K562 (cell line): Measurements from ENCODE around the gene PHB1. TPM values are rescaled to one million over a fixed set of nuclear protein-coding genes. Genes with fewer than 3 reads are reported as not detected.

Experiments
- ATAC-seq: fragments of 200-7000 bp; cut with Tn5 transposase; 3 replicates; pipeline ENCODE4 v1.9.1; 2020; ENCODE audit warnings: moderate library complexity
- BruUV-seq: library from RNA; stranded (reverse); fragments of 400-500 nt; replicated peaks from 2 replicates; lab custom pipeline; 2021; lab: Mats Ljungman, UMichigan
- CTCF ChIA-PET: fragments of 300-600 bp; formaldehyde crosslinking; extraction: SDS; loops from one replicate; lab custom pipeline; 2021; ENCODE audit warnings: low intra/inter-chr PET ratio; lab: Yijun Ruan, JAX
- POLR2A ChIA-PET: fragments of 300-600, 350-650 bp; sonication (Branson Sonifier 250); formaldehyde crosslinking; extraction: SDS; loops from one replicate; lab custom pipeline; 2021; ENCODE audit warnings: antibody characterized with exemption, inconsistent platforms; lab: Yijun Ruan, JAX
- DNase-seq, 4 experiments: peaks; one replicate each; pipeline versions ENCODE4 v3.0.0 to v3.0.0-alpha.2; 2011 to 2018; ENCODE audit warnings: low spot score in 3 of 4, mixed read lengths in 3 of 4; ENCODE audit errors: extremely low read depth in 1 of 4
- FAIRE-seq: peaks from 2 replicates; lab custom pipeline; 2011; peaks lifted over from hg19 to GRCh38; lab: Jason Lieb, UNC
- H2AFZ ChIP-seq: 2 replicates; pipeline ENCODE4 v1.6.0; 2011; ENCODE audit warnings: low read depth, low read length, control low read depth, inconsistent platforms
- H3K27ac ChIP-seq: fragments of 200-600 bp; 3 replicates; pipeline ENCODE4 v1.8.0; 2011; ENCODE audit warnings: low read depth, mild to moderate bottlenecking, control low read depth, inconsistent platforms, low read length, moderate library complexity, mixed read lengths; ENCODE audit errors: extremely low read depth
- H3K27me3 ChIP-seq, 2 experiments: fragments of 300-600 bp in 1 of 2; 2 replicates in 1 of 2; 3 replicates in 1 of 2; pipeline versions ENCODE4 v1.6.0 to v1.8.0; 2011; ENCODE audit warnings: inconsistent platforms in 2 of 2, low read length in 2 of 2, mild to moderate bottlenecking in 1 of 2, mixed read lengths in 1 of 2, moderate library complexity in 1 of 2; ENCODE audit not compliant: control insufficient read depth in 2 of 2, insufficient read depth in 2 of 2
- H3K36me3 ChIP-seq: fragments of 300-600 bp; 3 replicates; pipeline ENCODE4 v1.8.0; 2011; ENCODE audit warnings: mild to moderate bottlenecking, low read length, inconsistent platforms; ENCODE audit not compliant: control insufficient read depth, insufficient read depth
- H3K4me1 ChIP-seq, 2 experiments: fragments of 200-600 bp in 1 of 2; replicated peaks in 1 of 2; 2 replicates in 1 of 2; 3 replicates in 1 of 2; pipeline versions ENCODE4 v1.5.1 to v1.8.0; 2011; ENCODE audit warnings: inconsistent platforms in 2 of 2, low read length in 2 of 2, mild to moderate bottlenecking in 1 of 2, mixed read lengths in 1 of 2, moderate library complexity in 1 of 2; ENCODE audit not compliant: control insufficient read depth in 2 of 2, insufficient read depth in 2 of 2
- H3K4me2 ChIP-seq: 2 replicates; pipeline ENCODE4 v1.6.1; 2011; ENCODE audit warnings: low read length, control low read depth, inconsistent platforms, mixed read lengths; ENCODE audit not compliant: insufficient read depth
- H3K4me3 ChIP-seq: fragments of 200-600 bp; sonication (generic), shearing (Covaris generic); 2 replicates; pipeline ENCODE4 v1.5.1; 2016; ENCODE audit warnings: control low read depth, inconsistent platforms
- H3K79me2 ChIP-seq: fragments of 200-600 bp; 3 replicates; pipeline ENCODE4 v1.8.0; 2011; ENCODE audit warnings: low read length, inconsistent platforms; ENCODE audit not compliant: control insufficient read depth, insufficient read depth
- H3K9ac ChIP-seq, 2 experiments: 2 replicates each; pipeline versions ENCODE4 v1.6.0 to v1.6.1; 2011; ENCODE audit warnings: low read depth in 2 of 2, low read length in 2 of 2, control low read depth in 1 of 2, inconsistent platforms in 1 of 2, mild to moderate bottlenecking in 1 of 2, mixed read lengths in 1 of 2; ENCODE audit not compliant: insufficient read depth in 1 of 2
- H3K9me1 ChIP-seq: one replicate; pipeline ENCODE4 v1.6.0; 2011; ENCODE audit warnings: inconsistent platforms, mild to moderate bottlenecking, low read length, moderate library complexity; ENCODE audit not compliant: control insufficient read depth, insufficient read depth
- H3K9me3 ChIP-seq: replicated peaks from 2 replicates; pipeline ENCODE4 v1.5.1; 2011; ENCODE audit warnings: low read depth, low read length, inconsistent platforms; ENCODE audit not compliant: control insufficient read depth, insufficient read depth
- H4K20me1 ChIP-seq: replicated peaks from 2 replicates; pipeline ENCODE4 v1.6.1; 2011; ENCODE audit warnings: low read length, inconsistent platforms, mixed read lengths; ENCODE audit not compliant: control insufficient read depth, insufficient read depth
- ARID1B ChIP-seq: fragments of 450-650 bp; IDR thresholded peaks from 2 replicates; pipeline ENCODE4 v1.6.1; 2016; ENCODE audit warnings: antibody characterized with exemption, mild to moderate bottlenecking, inconsistent platforms
- CBX3 ChIP-seq, 2 experiments: IDR thresholded peaks; 1 replicate in 1 of 2; 2 replicates in 1 of 2; pipeline ENCODE4 v1.6.1; 2012; ENCODE audit warnings: inconsistent platforms in 2 of 2, low read length in 2 of 2, borderline replicate concordance in 1 of 2, control low read depth in 1 of 2
- CCNT2 ChIP-seq: IDR thresholded peaks from 2 replicates; pipeline ENCODE4 v1.6.1; 2011; ENCODE audit warnings: borderline replicate concordance, low read depth, mild to moderate bottlenecking, moderate library complexity, mixed read lengths, low read length; ENCODE audit not compliant: insufficient read length; ENCODE audit errors: extremely low read depth
- EGR1 ChIP-seq: fragments of 450-650 bp; conservative IDR thresholded peaks from 2 replicates; pipeline ENCODE4 v1.6.1; 2017; ENCODE audit warnings: mild to moderate bottlenecking
- ESRRA ChIP-seq: fragments of 450-650 bp; IDR thresholded peaks from 2 replicates; pipeline ENCODE4 v1.6.1; 2014; ENCODE audit warnings: low read depth, mild to moderate bottlenecking, moderate library complexity, borderline replicate concordance
- FOSL1 ChIP-seq: fragments of 200-800 bp; sonication (Bioruptor generic); conservative IDR thresholded peaks from 2 replicates; pipeline ENCODE4 v1.6.1; 2016; ENCODE audit warnings: missing genetic modification characterization, missing compliant biosample characterization
- KAT7 ChIP-seq: sonication (generic); formaldehyde crosslinking; IDR thresholded peaks from 2 replicates; pipeline ENCODE4 v1.8.0; 2022; ENCODE audit warnings: missing genetic modification reagents, mild to moderate bottlenecking, borderline replicate concordance
- PHF8 ChIP-seq: fragments of 200-600 bp; sonication (generic); IDR thresholded peaks from 2 replicates; pipeline ENCODE4 v1.6.1; 2012; ENCODE audit warnings: mixed run types, mild to moderate bottlenecking, inconsistent platforms, low read length, moderate library complexity, borderline replicate concordance
- PURB ChIP-seq: sonication (generic); formaldehyde crosslinking; IDR thresholded peaks from 2 replicates; pipeline ENCODE4 v1.9.0; 2021; ENCODE audit warnings: low read depth, mild to moderate bottlenecking, missing genetic modification reagents
- TAF1 ChIP-seq: IDR thresholded peaks from 2 replicates; pipeline ENCODE4 v1.6.1; 2011; ENCODE audit warnings: mild to moderate bottlenecking, low read length, moderate library complexity; ENCODE audit not compliant: insufficient read depth, control insufficient read depth, severe bottlenecking; ENCODE audit errors: extremely low read depth
- VEZF1 ChIP-seq: fragments of 200-800 bp; sonication (Bioruptor generic); IDR thresholded peaks from 2 replicates; pipeline ENCODE4 v1.6.1; 2017; ENCODE audit warnings: missing genetic modification characterization, missing compliant biosample characterization
- ZBTB2 ChIP-seq: fragments of 450-650 bp; IDR thresholded peaks from 2 replicates; pipeline ENCODE4 v1.6.1; 2016; ENCODE audit warnings: antibody characterized with exemption
- ZNF197 ChIP-seq: fragments of 200-800 bp; sonication (Bioruptor generic); IDR thresholded peaks from 2 replicates; pipeline ENCODE4 v1.6.1; 2016; ENCODE audit warnings: low read depth, missing genetic modification characterization, missing compliant biosample characterization
- ZNF668 ChIP-seq: fragments of 250-450 bp; sonication (Bioruptor Pico); IDR thresholded peaks from 2 replicates; pipeline ENCODE4 v1.8.0; 2022; ENCODE audit warnings: mild to moderate bottlenecking, inconsistent platforms
- WGBS: fragments of 100-300 bp; shearing (Covaris generic); methylation state at CpG from one replicate; pipeline ENCODE4 v1.1.6; 2016; ENCODE audit warnings: low coverage, mixed read lengths; ENCODE audit not compliant: insufficient coverage; ENCODE audit errors: missing lambda C conversion rate; 5-methylcytosine and 5-hydroxymethylcytosine counted together
- in situ Hi-C: fragments of 300-500 bp; cut with MboI; formaldehyde crosslinking; loops from 4 replicates; pipeline ENCODE4 v1.15.0; 2018; ENCODE audit warnings: inconsistent platforms, mixed read lengths
- intact Hi-C: fragments of 100-400 bp; cut with micrococcal nuclease; formaldehyde crosslinking; loops from 2 replicates; pipeline ENCODE4 v1.14.2; 2022
- polyA plus RNA-seq, 8 experiments: library from polyadenylated mRNA; depleted of rRNA in 4 of 8; stranded (reverse) in 5 of 8; unstranded in 3 of 8; fragments of >200 nt; fragmentation: Nextera tagmentation in 2 of 8; fragmentation: Illumina TruSeq in 1 of 8; extraction: Ambion mirVana in 2 of 8; extraction: Trizol in 1 of 8; gene quantifications; 2 replicates each; pipeline versions ENCODE4 v1.2.1 to v1.2.3, GENCODE V29; 2011 to 2014; ENCODE audit warnings: inconsistent platforms in 1 of 8, missing spikeins in 1 of 8
- total RNA-seq, 7 experiments: library from RNA; depleted of rRNA in 6 of 7; stranded (reverse); fragments of >200 nt in 6 of 7; fragmentation: Illumina TruSeq in 2 of 7; extraction: Trizol in 2 of 7; gene quantifications; 2 replicates each; pipeline versions ENCODE4 v1.2.1 to v1.2.3, GENCODE V29; 2011 to 2021; ENCODE audit warnings: low replicate concordance in 1 of 7

PHB1 gene
- total and polyA plus RNA-seq, 9 of the 15 experiments (the other 6 are each of a cell fraction or from before 2014, with no cell fraction given), result 191 to 818 (median 349) TPM

GRCh38 chr17:49361902-49362722, 52.6 kb downstream of the PHB1 start, which contains the start of gene ZNF652:
Gene ZNF652 (minus strand): TSS chr17:49362250. CDS start chr17:49317725, 44,525 bp downstream.
- peak; percentile 74 for FAIRE-seq
- intact Hi-C loops, result no loop called here
- TF ChIP-seq TAF1, result peak; percentile 60
- 0 out of 2 replicates have a peak, but pooled peaks have one; percentile 67 for TF ChIP-seq KAT7
- TF ChIP-seq ZNF197, result peak; percentile 88; the same call in 1 of the 2 replicates
- peak; percentile 73; the same call in 1 of the 2 replicates for TF ChIP-seq PHF8
- TF ChIP-seq ZNF668 (CRISPR knock-in tag), result peak; percentile 24; the same call in 1 of the 2 replicates
- peak; percentile 32 for TF ChIP-seq ARID1B
- TF ChIP-seq EGR1, result peak; percentile 100
- TF ChIP-seq ESRRA, result no peak
- peak; percentile 38; the same call in 1 of the 2 replicates for TF ChIP-seq FOSL1
- peak in 1 of 2 experiments; percentile 19; a peak in 1 of 3 replicates for TF ChIP-seq CBX3 (IDR thresholded peaks at IDR 0.05; ENCODE audit: borderline replicate concordance in 1 of 2, low read length in 2 of 2)
- peak; percentile 98 for TF ChIP-seq ZBTB2
- TF ChIP-seq PURB (CRISPR knock-in tag), result no peak
- peak; percentile 27 for TF ChIP-seq CCNT2
- TF ChIP-seq VEZF1 (CRISPR knock-in tag), result peak; percentile 100

More at GRCh38 chr17:49361902-49362722, 52.6 kb downstream of the PHB1 start, which contains the start of gene ZNF652:
- ATAC-seq (peak; percentile 83), DNase-seq (peak; percentile 97 to 99 (median 98))
- Histone ChIP-seq H3K4me1 (peaks cover 15 to 40% of the 10 kb centered on the region in 2 experiments; a peak in 4 of 5 replicates), H3K27ac (peak within 1 kb of the TSS; percentile 89), H2AFZ (peak within 1 kb of the TSS; percentile 97), H3K36me3 (no peaks in the 10 kb centered on the region), H3K9ac (peak within 1 kb of the TSS; percentile 79 to 94), H3K4me2 (peak within 1 kb of the TSS; percentile 82), H3K4me3 (peak within 1 kb of the TSS; percentile 86), H4K20me1 (no peaks in the 10 kb centered on the region; the same call in 1 of the 2 replicates), H3K9me1 (no peaks in the 10 kb centered on the region), H3K79me2 (peaks cover 45% of the 10 kb centered on the region), H3K9me3 (no peaks in the 10 kb centered on the region), H3K27me3 (no peaks in the 10 kb centered on the region)
- POLR2A ChIA-PET, result interaction anchor here (1.2 to 2.2 kb wide), 2 partner anchors 9 to 21 kb away, joined by 7 to 12 read pairs; no protein-coding TSS in a partner anchor
- no TSS peak for BruUV-seq
- in situ Hi-C loops, result no loop called here
- CTCF ChIA-PET, result no interaction called here
- under 1% methylated on average over 32 of the region's 106 CpGs for WGBS
